Measurements from ENCODE around the gene NOTUM.

The NOTUM gene

GRCh38 chr17:81905993-81906392 is 55.0 kb downstream of the NOTUM start:
- DNase-seq (ENCODE audit: insufficient read length, low spot score) (no peak), FAIRE-seq (no peak)
- TF ChIP-seq POU2F2 (IDR thresholded peaks at IDR 0.05; ENCODE audit: low read depth, low read length) (no peak), PAX5 (IDR thresholded peaks at IDR 0.05; ENCODE audit: insufficient read depth, low read length, severe bottlenecking) (no peak), POLR2A (IDR thresholded peaks at IDR 0.05; ENCODE audit: low read depth, low read length) (no peak), TAF1 (IDR thresholded peaks at IDR 0.05; ENCODE audit: low read depth, low read length) (no peak), POLR2AphosphoS5 (IDR thresholded peaks at IDR 0.05; ENCODE audit: low read depth, low read length) (no peak), SPI1 (IDR thresholded peaks at IDR 0.05; ENCODE audit: low read depth, low read length) (no peak)

GRCh38 chr17:81905424-81905875 is 55.5 kb downstream of the NOTUM start:
- DNase-seq (ENCODE audit: insufficient read length, low spot score) (no peak), FAIRE-seq (no peak)
- TF ChIP-seq SPI1 (IDR thresholded peaks at IDR 0.05; ENCODE audit: low read depth, low read length), result no peak
- no peak for TF ChIP-seq TAF1 (IDR thresholded peaks at IDR 0.05; ENCODE audit: low read depth, low read length)
- no peak for TF ChIP-seq POU2F2 (IDR thresholded peaks at IDR 0.05; ENCODE audit: low read depth, low read length)
- no peak for TF ChIP-seq POLR2AphosphoS5 (IDR thresholded peaks at IDR 0.05; ENCODE audit: low read depth, low read length)
- TF ChIP-seq POLR2A (IDR thresholded peaks at IDR 0.05; ENCODE audit: low read depth, low read length), result no peak
- TF ChIP-seq PAX5 (IDR thresholded peaks at IDR 0.05; ENCODE audit: insufficient read depth, low read length, severe bottlenecking), result no peak

- DNase-seq (ENCODE audit: insufficient read length, low spot score), result no peak
- TF ChIP-seq TAF1 (IDR thresholded peaks at IDR 0.05; ENCODE audit: low read depth, low read length), result no peak
- no peak for TF ChIP-seq POU2F2 (IDR thresholded peaks at IDR 0.05; ENCODE audit: low read depth, low read length)
- TF ChIP-seq POLR2A (IDR thresholded peaks at IDR 0.05; ENCODE audit: low read depth, low read length), result no peak
- no peak for TF ChIP-seq PAX5 (IDR thresholded peaks at IDR 0.05; ENCODE audit: insufficient read depth, low read length, severe bottlenecking)
- no peak for TF ChIP-seq POLR2AphosphoS5 (IDR thresholded peaks at IDR 0.05; ENCODE audit: low read depth, low read length)
- TF ChIP-seq SPI1 (IDR thresholded peaks at IDR 0.05; ENCODE audit: low read depth, low read length), result no peak
- no peak for FAIRE-seq
Measured at GRCh38 chr17:81904600-81905423, 56.2 kb downstream of the NOTUM start.

- no peak for TF ChIP-seq POU2F2 (IDR thresholded peaks at IDR 0.05; ENCODE audit: low read depth, low read length)
- TF ChIP-seq TAF1 (IDR thresholded peaks at IDR 0.05; ENCODE audit: low read depth, low read length), result no peak
- TF ChIP-seq SPI1 (IDR thresholded peaks at IDR 0.05; ENCODE audit: low read depth, low read length), result no peak
- TF ChIP-seq POLR2AphosphoS5 (IDR thresholded peaks at IDR 0.05; ENCODE audit: low read depth, low read length), result no peak
- TF ChIP-seq POLR2A (IDR thresholded peaks at IDR 0.05; ENCODE audit: low read depth, low read length), result no peak
- TF ChIP-seq PAX5 (IDR thresholded peaks at IDR 0.05; ENCODE audit: insufficient read depth, low read length, severe bottlenecking), result no peak
- no peak for DNase-seq (ENCODE audit: insufficient read length, low spot score)
- no peak for FAIRE-seq
Measured at GRCh38 chr17:81903896-81904599, 56.9 kb downstream of the NOTUM start.

GRCh38 chr17:81903415-81903831 is 57.6 kb downstream of the NOTUM start:
- no peak for DNase-seq (ENCODE audit: insufficient read length, low spot score)
- no peak for TF ChIP-seq TAF1 (IDR thresholded peaks at IDR 0.05; ENCODE audit: low read depth, low read length)
- no peak for TF ChIP-seq POU2F2 (IDR thresholded peaks at IDR 0.05; ENCODE audit: low read depth, low read length)
- TF ChIP-seq POLR2AphosphoS5 (IDR thresholded peaks at IDR 0.05; ENCODE audit: low read depth, low read length), result no peak
- no peak for TF ChIP-seq POLR2A (IDR thresholded peaks at IDR 0.05; ENCODE audit: low read depth, low read length)
- TF ChIP-seq SPI1 (IDR thresholded peaks at IDR 0.05; ENCODE audit: low read depth, low read length), result no peak
- no peak for TF ChIP-seq PAX5 (IDR thresholded peaks at IDR 0.05; ENCODE audit: insufficient read depth, low read length, severe bottlenecking)
- no peak for FAIRE-seq

GRCh38 chr17:81902653-81903414 is 58.2 kb downstream of the NOTUM start:
- no peak for TF ChIP-seq POLR2A (IDR thresholded peaks at IDR 0.05; ENCODE audit: low read depth, low read length)
- TF ChIP-seq POLR2AphosphoS5 (IDR thresholded peaks at IDR 0.05; ENCODE audit: low read depth, low read length), result no peak
- no peak for TF ChIP-seq POU2F2 (IDR thresholded peaks at IDR 0.05; ENCODE audit: low read depth, low read length)
- TF ChIP-seq PAX5 (IDR thresholded peaks at IDR 0.05; ENCODE audit: insufficient read depth, low read length, severe bottlenecking), result no peak
- FAIRE-seq (no peak), DNase-seq (ENCODE audit: insufficient read length, low spot score) (no peak)

All from GM12891 (cell line).